Fibroblast of skin of scalp (primary cell): ENCODE data around the gene OPCML.

Experiments
- DNase-seq: peaks from one replicate; pipeline ENCODE4 v3.0.0-alpha.2; 2013

Gene OPCML

GRCh38 chr11:132874638-132875037 lies 657.7 kb downstream of the OPCML start:
- peak; percentile 83 for DNase-seq

- DNase-seq, result no peak
These were observed 658.5 kb downstream of the OPCML start for GRCh38 chr11:132873841-132874240.

GRCh38 chr11:132872211-132872610 lies 660.1 kb downstream of the OPCML start:
- no peak for DNase-seq

- DNase-seq, result peak; percentile 35
These were observed 665.3 kb downstream of the OPCML start for GRCh38 chr11:132866783-132867545.

- no peak for DNase-seq
These were observed 666.7 kb downstream of the OPCML start for GRCh38 chr11:132865623-132866022.

GRCh38 chr11:132864811-132865576 lies 667.3 kb downstream of the OPCML start:
- no peak for DNase-seq

- no peak for DNase-seq
These were observed 669.4 kb downstream of the OPCML start for GRCh38 chr11:132862933-132863332.

- no peak for DNase-seq
These were observed 670.2 kb downstream of the OPCML start for GRCh38 chr11:132862137-132862536.

GRCh38 chr11:132859306-132859705 lies 673.0 kb downstream of the OPCML start:
- DNase-seq, result no peak

GRCh38 chr11:132858223-132858622 lies 674.1 kb downstream of the OPCML start:
- peak; percentile 31 for DNase-seq

GRCh38 chr11:132856032-132856431 lies 676.3 kb downstream of the OPCML start:
- no peak for DNase-seq

GRCh38 chr11:132855516-132855915 lies 676.8 kb downstream of the OPCML start:
- DNase-seq, result no peak

GRCh38 chr11:132853886-132854285 lies 678.4 kb downstream of the OPCML start:
- DNase-seq, result no peak

- no peak for DNase-seq
These were observed 679.9 kb downstream of the OPCML start for GRCh38 chr11:132852361-132852760.

GRCh38 chr11:132851247-132851646 lies 681.1 kb downstream of the OPCML start:
- DNase-seq, result no peak

- DNase-seq, result no peak
These were observed 682.0 kb downstream of the OPCML start for GRCh38 chr11:132850266-132850665.

- DNase-seq, result peak; percentile 87
These were observed 684.0 kb downstream of the OPCML start for GRCh38 chr11:132848336-132848735.

GRCh38 chr11:132846075-132846474 lies 686.2 kb downstream of the OPCML start:
- DNase-seq, result no peak

- DNase-seq, result peak; percentile 94
These were observed 687.2 kb downstream of the OPCML start for GRCh38 chr11:132844956-132845696.

- no peak for DNase-seq
These were observed 691.6 kb downstream of the OPCML start for GRCh38 chr11:132840660-132841059.

- no peak for DNase-seq
These were observed 692.1 kb downstream of the OPCML start for GRCh38 chr11:132840191-132840590.

- DNase-seq, result no peak
These were observed 692.9 kb downstream of the OPCML start for GRCh38 chr11:132839236-132839945.

- peak; percentile 82 for DNase-seq
These were observed 693.7 kb downstream of the OPCML start for GRCh38 chr11:132838627-132839026.
